HL-60 (cell line): Measurements from ENCODE around the gene EME2.

Experiments used
- DNase-seq, 2 experiments: peaks; one replicate each; pipeline ENCODE4 v3.0.0-alpha.2; 2010 to 2020; ENCODE audit warnings: low read depth in 1 of 2, low spot score in 1 of 2
- H3K27ac ChIP-seq: fragments of 250-450 bp; sonication (Bioruptor Pico); replicated peaks from 2 replicates; pipeline ENCODE4 v1.5.1; 2020; ENCODE audit warnings: mild to moderate bottlenecking, moderate library complexity
- H3K27me3 ChIP-seq: fragments of 250-450 bp; sonication (Bioruptor Pico); 2 replicates; pipeline ENCODE4 v1.5.1; 2021; ENCODE audit warnings: mild to moderate bottlenecking, moderate library complexity; ENCODE audit not compliant: insufficient read depth, poor library complexity, severe bottlenecking
- H3K4me3 ChIP-seq: replicated peaks from 2 replicates; pipeline ENCODE4 v1.5.1; 2011; ENCODE audit warnings: mild to moderate bottlenecking, control low read depth, low read length; ENCODE audit not compliant: insufficient read depth
- GABPA ChIP-seq: IDR thresholded peaks from 2 replicates; pipeline ENCODE4 v1.6.1; 2012; ENCODE audit warnings: low read depth
- POLR2AphosphoS5 ChIP-seq: IDR thresholded peaks from 2 replicates; pipeline ENCODE4 v1.6.1; 2012; ENCODE audit warnings: low read depth
- SPI1 ChIP-seq: IDR thresholded peaks from 2 replicates; pipeline ENCODE4 v1.6.1; 2012; ENCODE audit warnings: low read depth, mild to moderate bottlenecking, borderline replicate concordance
- TF ChIP-seq, protein P1 (sequence below): IDR thresholded peaks from one replicate; pipeline ENCODE4 v1.5.1; 2011; ENCODE audit warnings: low read length, control low read depth, inconsistent platforms; ENCODE audit not compliant: insufficient read depth
- TF ChIP-seq, protein P2 (sequence below): IDR thresholded peaks from 2 replicates; pipeline ENCODE4 v1.6.1; 2012; ENCODE audit warnings: low read depth; ENCODE audit not compliant: insufficient replicate concordance

EME2 gene

DNA sequence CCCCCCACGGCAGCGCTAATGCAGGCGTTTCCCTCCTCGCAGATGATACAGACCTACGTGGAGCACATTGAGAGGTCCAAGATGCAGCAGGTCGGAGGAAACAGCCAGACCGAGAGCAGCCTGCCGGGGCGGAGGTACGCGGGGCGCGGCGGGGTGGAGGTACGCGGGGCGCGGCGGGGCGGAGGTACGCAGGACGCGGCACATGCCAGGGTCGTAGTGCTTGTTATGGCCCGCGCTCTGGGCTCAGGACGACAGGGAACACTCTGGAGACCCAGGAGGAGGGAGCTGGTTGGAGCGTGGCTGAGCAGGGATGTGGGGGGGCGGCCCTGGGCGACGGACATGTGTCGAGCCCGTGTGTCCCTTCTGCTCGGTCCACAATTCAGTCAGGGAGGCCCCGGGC, 43.2 kb upstream of the EME2 start:
- no peaks in the 10 kb centered on the region for H3K27me3 ChIP-seq
- no peak for DNase-seq
- no peak overlapping the region for H3K4me3 ChIP-seq
- no peak overlapping the region for H3K27ac ChIP-seq
- TF ChIP-seq GABPA (no peak), SPI1 (no peak), POLR2AphosphoS5 (no peak)
- TF ChIP-seq, protein P1, sequence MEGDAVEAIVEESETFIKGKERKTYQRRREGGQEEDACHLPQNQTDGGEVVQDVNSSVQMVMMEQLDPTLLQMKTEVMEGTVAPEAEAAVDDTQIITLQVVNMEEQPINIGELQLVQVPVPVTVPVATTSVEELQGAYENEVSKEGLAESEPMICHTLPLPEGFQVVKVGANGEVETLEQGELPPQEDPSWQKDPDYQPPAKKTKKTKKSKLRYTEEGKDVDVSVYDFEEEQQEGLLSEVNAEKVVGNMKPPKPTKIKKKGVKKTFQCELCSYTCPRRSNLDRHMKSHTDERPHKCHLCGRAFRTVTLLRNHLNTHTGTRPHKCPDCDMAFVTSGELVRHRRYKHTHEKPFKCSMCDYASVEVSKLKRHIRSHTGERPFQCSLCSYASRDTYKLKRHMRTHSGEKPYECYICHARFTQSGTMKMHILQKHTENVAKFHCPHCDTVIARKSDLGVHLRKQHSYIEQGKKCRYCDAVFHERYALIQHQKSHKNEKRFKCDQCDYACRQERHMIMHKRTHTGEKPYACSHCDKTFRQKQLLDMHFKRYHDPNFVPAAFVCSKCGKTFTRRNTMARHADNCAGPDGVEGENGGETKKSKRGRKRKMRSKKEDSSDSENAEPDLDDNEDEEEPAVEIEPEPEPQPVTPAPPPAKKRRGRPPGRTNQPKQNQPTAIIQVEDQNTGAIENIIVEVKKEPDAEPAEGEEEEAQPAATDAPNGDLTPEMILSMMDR: no peak
- TF ChIP-seq, protein P2, sequence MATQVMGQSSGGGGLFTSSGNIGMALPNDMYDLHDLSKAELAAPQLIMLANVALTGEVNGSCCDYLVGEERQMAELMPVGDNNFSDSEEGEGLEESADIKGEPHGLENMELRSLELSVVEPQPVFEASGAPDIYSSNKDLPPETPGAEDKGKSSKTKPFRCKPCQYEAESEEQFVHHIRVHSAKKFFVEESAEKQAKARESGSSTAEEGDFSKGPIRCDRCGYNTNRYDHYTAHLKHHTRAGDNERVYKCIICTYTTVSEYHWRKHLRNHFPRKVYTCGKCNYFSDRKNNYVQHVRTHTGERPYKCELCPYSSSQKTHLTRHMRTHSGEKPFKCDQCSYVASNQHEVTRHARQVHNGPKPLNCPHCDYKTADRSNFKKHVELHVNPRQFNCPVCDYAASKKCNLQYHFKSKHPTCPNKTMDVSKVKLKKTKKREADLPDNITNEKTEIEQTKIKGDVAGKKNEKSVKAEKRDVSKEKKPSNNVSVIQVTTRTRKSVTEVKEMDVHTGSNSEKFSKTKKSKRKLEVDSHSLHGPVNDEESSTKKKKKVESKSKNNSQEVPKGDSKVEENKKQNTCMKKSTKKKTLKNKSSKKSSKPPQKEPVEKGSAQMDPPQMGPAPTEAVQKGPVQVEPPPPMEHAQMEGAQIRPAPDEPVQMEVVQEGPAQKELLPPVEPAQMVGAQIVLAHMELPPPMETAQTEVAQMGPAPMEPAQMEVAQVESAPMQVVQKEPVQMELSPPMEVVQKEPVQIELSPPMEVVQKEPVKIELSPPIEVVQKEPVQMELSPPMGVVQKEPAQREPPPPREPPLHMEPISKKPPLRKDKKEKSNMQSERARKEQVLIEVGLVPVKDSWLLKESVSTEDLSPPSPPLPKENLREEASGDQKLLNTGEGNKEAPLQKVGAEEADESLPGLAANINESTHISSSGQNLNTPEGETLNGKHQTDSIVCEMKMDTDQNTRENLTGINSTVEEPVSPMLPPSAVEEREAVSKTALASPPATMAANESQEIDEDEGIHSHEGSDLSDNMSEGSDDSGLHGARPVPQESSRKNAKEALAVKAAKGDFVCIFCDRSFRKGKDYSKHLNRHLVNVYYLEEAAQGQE: no peak

DNA sequence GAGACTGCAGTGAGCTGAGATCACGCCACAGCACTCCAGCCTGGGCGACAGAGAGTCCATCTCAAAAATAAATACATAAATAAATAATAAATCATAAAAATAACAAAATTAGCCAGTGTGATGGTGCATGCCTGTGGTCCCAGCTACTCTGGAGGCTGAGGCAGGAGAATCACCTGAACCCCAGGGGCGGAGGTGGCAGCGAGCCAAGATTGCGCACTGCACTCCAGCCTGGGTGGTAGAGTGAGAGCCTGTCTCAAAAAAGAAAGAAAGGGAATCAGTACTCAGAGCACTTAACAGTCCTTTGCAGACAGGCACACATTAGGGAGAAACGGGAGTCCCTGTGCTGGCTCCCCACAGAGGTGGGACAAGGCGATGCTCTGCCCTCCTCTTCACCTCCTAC, 41.5 kb upstream of the EME2 start:
- no peak for TF ChIP-seq SPI1
- TF ChIP-seq GABPA: no peak
- no peak for TF ChIP-seq POLR2AphosphoS5
- TF ChIP-seq, protein P2: no peak
- TF ChIP-seq, protein P1: no peak
- no peak for DNase-seq
- Histone ChIP-seq H3K4me3 (no peak overlapping the region), H3K27ac (no peak overlapping the region), H3K27me3 (no peaks in the 10 kb centered on the region)

DNA sequence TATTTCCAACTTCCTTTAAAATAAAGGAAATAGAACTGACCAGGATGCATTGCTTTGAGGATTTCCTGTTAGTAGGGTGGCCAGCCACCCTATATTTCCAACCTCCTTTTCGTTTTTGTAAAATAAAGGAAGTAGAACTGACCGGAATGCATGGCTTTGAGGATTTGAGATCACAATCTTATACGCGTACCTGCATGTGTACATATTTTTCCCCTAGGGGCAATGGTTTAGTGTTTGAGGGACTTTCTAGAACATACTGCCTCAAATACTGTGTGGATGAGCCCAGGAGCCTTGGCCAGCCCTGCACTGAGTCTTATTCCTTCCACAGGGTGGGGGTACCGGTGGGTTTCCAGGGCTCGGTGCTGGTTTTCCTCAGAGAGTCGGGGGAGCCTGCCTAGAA, 41.0 kb upstream of the EME2 start:
- Histone ChIP-seq H3K27me3 (no peaks in the 10 kb centered on the region), H3K27ac (no peak overlapping the region), H3K4me3 (no peak overlapping the region)
- no peak for DNase-seq
- TF ChIP-seq SPI1: no peak
- TF ChIP-seq, protein P2: no peak
- TF ChIP-seq, protein P1: no peak
- no peak for TF ChIP-seq POLR2AphosphoS5
- no peak for TF ChIP-seq GABPA
